HFF-Myc (cell line): ENCODE measurements around the gene RITA1.

Experiments
- DNase-seq: peaks from one replicate; pipeline ENCODE4 v3.0.0-alpha.2; 2011; ENCODE audit warnings: low read depth; ENCODE audit errors: extremely low read depth
- H3K4me3 ChIP-seq: replicated peaks from 2 replicates; pipeline ENCODE4 v1.5.1; 2011; ENCODE audit warnings: low read depth, mild to moderate bottlenecking, control low read depth, low read length
- TF ChIP-seq, protein P1 (sequence below): IDR thresholded peaks from 2 replicates; pipeline ENCODE4 v1.5.1; 2012; ENCODE audit warnings: mild to moderate bottlenecking, low read depth, low read length, control low read depth; ENCODE audit errors: missing control alignments

RITA1 gene

DNA sequence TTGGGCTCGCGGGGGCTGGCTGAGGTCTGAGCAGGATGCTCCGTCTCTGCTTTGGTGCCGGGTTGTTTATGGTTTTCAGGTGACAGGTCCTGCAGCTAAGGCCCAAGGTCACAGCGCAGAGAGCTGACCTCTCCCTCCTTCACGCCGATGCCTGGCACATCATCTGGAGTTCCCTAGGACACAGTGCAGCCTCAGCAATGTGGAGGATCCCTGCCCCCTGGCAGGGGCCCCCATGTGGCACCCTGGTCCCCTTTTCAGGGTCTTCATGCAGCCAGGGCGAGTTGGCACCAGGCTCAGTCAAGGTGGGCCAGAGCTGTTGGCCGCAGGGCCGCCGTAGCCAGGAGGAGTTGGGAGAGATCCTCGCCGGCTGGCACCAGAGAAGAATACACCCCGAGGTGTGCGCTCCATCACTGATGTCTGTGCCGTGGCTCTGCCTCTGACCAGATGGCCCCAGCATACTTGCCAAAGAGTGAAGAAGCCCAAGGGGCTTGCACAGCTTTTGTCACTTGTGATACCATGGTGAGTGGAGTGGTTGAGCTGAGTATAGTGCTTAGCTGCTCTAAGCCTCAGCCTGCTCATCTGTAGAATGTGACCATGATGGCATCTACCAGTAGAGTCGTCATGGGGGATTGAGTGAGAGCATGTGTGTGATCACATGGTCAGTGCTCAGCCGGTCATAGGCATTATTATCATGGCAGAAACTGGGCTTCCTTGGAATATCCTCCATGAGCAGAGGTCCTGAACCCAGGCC is 46.7 kb downstream of the RITA1 start:
- DNase-seq: no peak
- TF ChIP-seq, protein P1, sequence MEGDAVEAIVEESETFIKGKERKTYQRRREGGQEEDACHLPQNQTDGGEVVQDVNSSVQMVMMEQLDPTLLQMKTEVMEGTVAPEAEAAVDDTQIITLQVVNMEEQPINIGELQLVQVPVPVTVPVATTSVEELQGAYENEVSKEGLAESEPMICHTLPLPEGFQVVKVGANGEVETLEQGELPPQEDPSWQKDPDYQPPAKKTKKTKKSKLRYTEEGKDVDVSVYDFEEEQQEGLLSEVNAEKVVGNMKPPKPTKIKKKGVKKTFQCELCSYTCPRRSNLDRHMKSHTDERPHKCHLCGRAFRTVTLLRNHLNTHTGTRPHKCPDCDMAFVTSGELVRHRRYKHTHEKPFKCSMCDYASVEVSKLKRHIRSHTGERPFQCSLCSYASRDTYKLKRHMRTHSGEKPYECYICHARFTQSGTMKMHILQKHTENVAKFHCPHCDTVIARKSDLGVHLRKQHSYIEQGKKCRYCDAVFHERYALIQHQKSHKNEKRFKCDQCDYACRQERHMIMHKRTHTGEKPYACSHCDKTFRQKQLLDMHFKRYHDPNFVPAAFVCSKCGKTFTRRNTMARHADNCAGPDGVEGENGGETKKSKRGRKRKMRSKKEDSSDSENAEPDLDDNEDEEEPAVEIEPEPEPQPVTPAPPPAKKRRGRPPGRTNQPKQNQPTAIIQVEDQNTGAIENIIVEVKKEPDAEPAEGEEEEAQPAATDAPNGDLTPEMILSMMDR: no peak
- no peak overlapping the region for H3K4me3 ChIP-seq

DNA sequence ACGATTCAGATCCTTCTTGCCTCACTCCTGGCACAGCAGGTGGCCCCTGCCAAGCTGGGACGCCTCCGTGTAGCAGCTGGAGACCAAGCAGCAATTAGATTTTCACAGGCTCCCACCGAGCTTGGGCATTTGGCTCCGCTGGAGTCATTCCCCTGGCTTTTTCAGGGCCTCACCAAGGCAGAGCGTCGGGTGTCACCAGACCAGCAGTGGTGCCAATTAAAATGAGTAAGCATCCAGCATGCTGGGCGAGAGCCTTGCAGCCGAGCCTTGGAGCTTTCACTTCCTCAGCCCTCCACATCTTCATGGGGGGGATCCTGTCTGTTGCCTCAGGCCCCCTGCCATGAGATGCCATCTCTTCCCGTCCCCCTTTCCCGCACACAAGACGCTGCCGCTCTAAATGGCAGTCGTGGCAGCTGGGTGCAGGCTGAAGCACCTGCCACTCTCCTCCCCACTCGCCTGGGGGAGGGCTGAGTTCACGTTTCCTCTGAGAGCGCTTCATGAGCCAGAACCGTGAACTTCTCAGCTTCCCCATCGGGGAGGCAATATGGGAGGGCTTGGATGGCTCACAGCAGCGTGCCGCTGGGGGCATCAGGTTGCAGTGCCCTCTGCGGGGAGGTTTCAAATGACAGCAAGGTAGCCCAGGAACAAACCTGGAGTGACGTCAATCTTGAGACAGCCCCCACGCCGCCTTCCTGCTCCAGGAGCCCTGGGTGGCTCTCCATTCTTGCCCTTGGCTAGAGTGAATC is 47.5 kb downstream of the RITA1 start:
- no peak for DNase-seq

DNA sequence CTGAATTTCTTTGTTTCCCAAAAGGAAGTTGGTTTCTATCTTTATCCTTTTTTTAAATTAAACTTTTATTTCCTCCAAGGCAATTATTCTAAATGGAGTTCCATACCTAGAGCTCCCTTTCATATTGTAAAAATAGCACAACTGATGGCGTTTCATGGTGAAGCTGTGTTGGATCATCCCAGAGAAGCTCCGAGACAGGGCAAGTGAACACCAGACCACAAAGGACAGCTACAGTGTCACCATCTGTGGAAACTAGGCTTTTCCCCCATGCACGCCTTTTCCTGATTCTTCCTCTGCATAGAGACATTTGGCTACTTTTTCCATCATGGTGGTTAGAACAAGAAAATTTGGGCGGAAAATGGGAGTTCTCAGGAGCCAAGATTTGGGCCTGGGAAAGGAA is 48.4 kb downstream of the RITA1 start:
- TF ChIP-seq, protein P1: no peak
- no peak overlapping the region for H3K4me3 ChIP-seq
- no peak for DNase-seq

More for the DNA sequence above, 47.5 kb downstream of the RITA1 start:
- H3K4me3 ChIP-seq: no peak overlapping the region
- TF ChIP-seq, protein P1: no peak

DNA sequence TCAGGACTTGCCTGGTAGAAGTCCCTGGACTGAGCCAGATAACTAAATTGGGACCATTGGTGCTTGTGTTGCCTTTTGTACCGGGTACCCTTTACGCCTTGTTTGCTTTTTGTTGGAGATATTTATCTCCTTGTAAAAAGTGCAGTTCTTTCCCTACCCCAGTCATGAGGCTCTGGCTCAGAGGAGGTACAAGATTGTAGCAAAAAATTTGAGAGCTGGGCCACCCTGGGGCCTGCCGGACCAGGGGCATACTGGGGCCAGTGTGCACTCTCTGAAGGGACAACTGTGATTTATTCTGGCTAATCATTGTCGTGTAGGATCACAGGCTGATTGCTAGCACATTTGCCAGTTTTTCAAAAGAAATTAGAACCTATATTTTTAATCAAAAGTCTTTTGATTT is 49.0 kb downstream of the RITA1 start:
- DNase-seq: no peak
- no peak overlapping the region for H3K4me3 ChIP-seq
- TF ChIP-seq, protein P1: no peak

DNA sequence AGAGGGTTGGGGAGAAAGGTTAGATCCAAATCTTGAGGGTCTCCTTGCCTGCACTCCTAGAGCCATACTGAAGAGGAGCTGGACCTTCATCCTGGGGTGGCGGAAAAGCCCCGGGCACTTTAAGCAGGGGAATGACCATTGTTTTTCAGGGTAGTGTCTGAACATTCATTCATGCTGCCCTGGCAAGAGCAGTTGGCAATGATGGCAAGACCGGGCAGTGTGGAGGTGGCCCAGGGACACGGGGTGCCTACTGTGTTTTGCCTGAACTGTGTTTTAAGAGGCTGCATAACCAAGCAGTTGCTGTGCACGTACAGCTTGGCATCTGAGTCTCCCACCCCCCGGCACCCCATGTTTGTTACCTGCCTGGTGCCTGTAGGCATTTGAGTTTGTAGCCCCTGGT is 50.5 kb downstream of the RITA1 start:
- TF ChIP-seq, protein P1: no peak
- DNase-seq: no peak

DNA sequence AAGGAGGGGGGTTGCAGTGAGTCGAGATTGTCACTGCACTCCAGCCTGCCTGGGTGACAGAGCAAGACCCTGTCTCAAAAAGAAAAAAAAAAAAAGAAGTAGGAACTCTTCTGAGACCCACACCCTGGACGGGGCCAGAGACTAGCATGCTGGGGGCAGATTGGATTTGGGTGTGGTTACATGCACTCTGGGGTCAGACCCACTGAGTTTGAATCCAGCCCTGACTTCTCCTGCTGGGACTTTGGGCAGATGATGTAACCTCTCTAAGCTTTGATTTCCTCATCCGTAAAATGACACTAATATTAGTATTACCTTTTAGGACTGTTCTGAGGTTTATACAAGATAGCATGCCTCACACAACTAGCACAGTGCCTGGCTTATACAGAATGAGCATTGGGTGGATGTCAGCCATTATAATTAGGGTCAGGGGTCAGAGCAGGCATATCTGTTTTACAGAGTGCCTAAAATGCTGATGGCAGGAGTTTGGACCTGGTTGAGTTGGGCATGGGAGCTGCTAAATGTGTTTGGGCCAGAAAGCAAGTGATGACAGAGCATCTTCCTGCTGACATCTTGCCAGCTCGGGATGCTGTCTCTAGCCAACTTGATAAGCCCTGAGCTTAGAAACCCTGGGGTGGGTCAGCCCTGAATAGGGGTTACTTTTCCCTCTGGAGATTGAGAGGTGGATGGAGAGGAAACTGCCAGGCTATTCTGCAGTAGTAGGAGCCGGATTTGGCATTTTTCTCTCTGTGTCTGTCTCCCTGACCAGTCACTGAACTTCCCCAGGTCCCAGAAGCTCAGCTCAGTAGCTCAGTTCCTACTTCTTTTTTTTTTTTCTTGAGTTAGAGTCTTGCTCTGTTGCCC is 51.2 kb downstream of the RITA1 start:
- TF ChIP-seq, protein P1: no peak
- H3K4me3 ChIP-seq: no peak overlapping the region
- DNase-seq: no peak

More for the DNA sequence above, 50.5 kb downstream of the RITA1 start:
- H3K4me3 ChIP-seq: no peak overlapping the region
